SJSA1 (cell line): ENCODE results near the gene MGAT5. TPM values are rescaled to one million over a fixed set of nuclear protein-coding genes. Genes with fewer than 3 reads are reported as not detected.
"Not testable (repeated sequence)": the region's sequence is repeated elsewhere in the genome, so short reads cannot be mapped to it uniquely, and the experiment has no call there.

ENCODE experiments used
- DNase-seq, 2 experiments: peaks; one replicate each; pipeline ENCODE4 v3.0.0-alpha.2; 2015 to 2020; ENCODE audit warnings: low spot score in 2 of 2, low read depth in 1 of 2
- H3K27ac ChIP-seq: fragments of 250-450 bp; sonication (Bioruptor Pico); 2 replicates; pipeline ENCODE4 v1.5.1; 2020; ENCODE audit warnings: mild to moderate bottlenecking, moderate library complexity
- H3K27me3 ChIP-seq: fragments of 250-450 bp; sonication (Bioruptor Pico); replicated peaks from 2 replicates; pipeline ENCODE4 v1.5.1; 2020; ENCODE audit warnings: mild to moderate bottlenecking, moderate library complexity
- H3K36me3 ChIP-seq: fragments of 250-450 bp; sonication (Bioruptor Pico); 2 replicates; pipeline ENCODE4 v1.5.1; 2020; ENCODE audit warnings: mild to moderate bottlenecking
- H3K4me1 ChIP-seq: fragments of 250-450 bp; sonication (Bioruptor Pico); replicated peaks from 2 replicates; pipeline ENCODE4 v1.6.1; 2021; ENCODE audit warnings: mild to moderate bottlenecking
- H3K4me3 ChIP-seq: fragments of 250-450 bp; sonication (Bioruptor Pico); 2 replicates; pipeline ENCODE4 v1.5.1; 2020; ENCODE audit warnings: mild to moderate bottlenecking
- H3K9me3 ChIP-seq: fragments of 250-450 bp; sonication (Bioruptor Pico); replicated peaks from 2 replicates; pipeline ENCODE4 v1.5.1; 2020; ENCODE audit warnings: mild to moderate bottlenecking
- total RNA-seq: library from RNA; depleted of rRNA; stranded (reverse); fragments of >200 nt; shearing (Covaris generic); gene quantifications from 2 replicates; pipeline ENCODE4 v1.2.3, GENCODE V29; 2014

MGAT5 gene
- total RNA-seq, 1 experiment from 2014 or later, result 30.4 TPM

GRCh38 chr2:134459706-134460406, 206.0 kb downstream of the MGAT5 start:
- Histone ChIP-seq H3K27ac (no peak overlapping the region), H3K4me1 (no peaks in the 10 kb centered on the region), H3K4me3 (no peak overlapping the region), H3K36me3 (no peaks in the 10 kb centered on the region), H3K9me3 (no peaks in the 10 kb centered on the region), H3K27me3 (no peaks in the 10 kb centered on the region)
- no peak for DNase-seq

GRCh38 chr2:134460583-134460998, 206.7 kb downstream of the MGAT5 start:
- Histone ChIP-seq H3K9me3 (no peaks in the 10 kb centered on the region), H3K27ac (no peak overlapping the region), H3K27me3 (no peaks in the 10 kb centered on the region), H3K36me3 (no peaks in the 10 kb centered on the region), H3K4me3 (no peak overlapping the region), H3K4me1 (no peaks in the 10 kb centered on the region)
- DNase-seq, result no peak

- Histone ChIP-seq H3K4me3 (no peak overlapping the region), H3K36me3 (no peaks in the 10 kb centered on the region), H3K4me1 (no peaks in the 10 kb centered on the region), H3K27me3 (no peaks in the 10 kb centered on the region), H3K9me3 (no peaks in the 10 kb centered on the region), H3K27ac (no peak overlapping the region)
- peak in 1 of 2 experiments; percentile 4 for DNase-seq
Observed at GRCh38 chr2:134461511-134461910, 207.6 kb downstream of the MGAT5 start.

- Histone ChIP-seq H3K27me3 (no peaks in the 10 kb centered on the region), H3K36me3 (no peaks in the 10 kb centered on the region), H3K27ac (no peak overlapping the region), H3K4me1 (no peaks in the 10 kb centered on the region), H3K9me3 (no peaks in the 10 kb centered on the region), H3K4me3 (no peak overlapping the region)
- peak in 1 of 2 experiments; percentile 31 for DNase-seq
Observed at GRCh38 chr2:134462275-134462674, 208.4 kb downstream of the MGAT5 start.

GRCh38 chr2:134462791-134463698, 209.2 kb downstream of the MGAT5 start:
- no peaks in the 10 kb centered on the region for H3K9me3 ChIP-seq
- H3K4me3 ChIP-seq, result no peak overlapping the region
- DNase-seq, result peak in 1 of 2 experiments; percentile 30
- no peaks in the 10 kb centered on the region for H3K27me3 ChIP-seq
- no peaks in the 10 kb centered on the region for H3K36me3 ChIP-seq
- no peaks in the 10 kb centered on the region for H3K4me1 ChIP-seq
- no peak overlapping the region for H3K27ac ChIP-seq

- no peak overlapping the region for H3K4me3 ChIP-seq
- H3K27me3 ChIP-seq, result no peaks in the 10 kb centered on the region
- peak in 1 of 2 experiments; percentile 16 for DNase-seq
- no peaks in the 10 kb centered on the region for H3K36me3 ChIP-seq
- no peaks in the 10 kb centered on the region for H3K4me1 ChIP-seq
- no peak overlapping the region for H3K27ac ChIP-seq
- no peaks in the 10 kb centered on the region for H3K9me3 ChIP-seq
Observed at GRCh38 chr2:134463699-134464022, 209.8 kb downstream of the MGAT5 start.

- no peaks in the 10 kb centered on the region for H3K4me1 ChIP-seq
- H3K36me3 ChIP-seq, result no peaks in the 10 kb centered on the region
- H3K9me3 ChIP-seq, result no peaks in the 10 kb centered on the region
- no peak overlapping the region for H3K27ac ChIP-seq
- peak in 1 of 2 experiments; percentile 6 for DNase-seq
- no peaks in the 10 kb centered on the region for H3K27me3 ChIP-seq
- H3K4me3 ChIP-seq, result no peak overlapping the region
Observed at GRCh38 chr2:134465228-134466105, 211.6 kb downstream of the MGAT5 start.

- H3K27me3 ChIP-seq, result no peaks in the 10 kb centered on the region
- H3K4me3 ChIP-seq, result no peak overlapping the region
- no peaks in the 10 kb centered on the region for H3K4me1 ChIP-seq
- no peak overlapping the region for H3K27ac ChIP-seq
- no peaks in the 10 kb centered on the region for H3K9me3 ChIP-seq
- DNase-seq, result peak in 1 of 2 experiments; percentile 5
- H3K36me3 ChIP-seq, result no peaks in the 10 kb centered on the region
Observed at GRCh38 chr2:134466141-134466540, 212.3 kb downstream of the MGAT5 start.

- Histone ChIP-seq H3K36me3 (no peaks in the 10 kb centered on the region), H3K9me3 (no peaks in the 10 kb centered on the region), H3K4me3 (no peak overlapping the region), H3K4me1 (no peaks in the 10 kb centered on the region), H3K27ac (no peak overlapping the region), H3K27me3 (no peaks in the 10 kb centered on the region)
- peak in 1 of 2 experiments; percentile 18 for DNase-seq
Observed at GRCh38 chr2:134468164-134468563, 214.3 kb downstream of the MGAT5 start.

GRCh38 chr2:134468776-134469175, 214.9 kb downstream of the MGAT5 start:
- H3K27me3 ChIP-seq, result no peaks in the 10 kb centered on the region
- H3K27ac ChIP-seq, result no peak overlapping the region
- peak in 1 of 2 experiments; percentile 16 for DNase-seq
- no peak overlapping the region for H3K4me3 ChIP-seq
- no peaks in the 10 kb centered on the region for H3K36me3 ChIP-seq
- no peaks in the 10 kb centered on the region for H3K9me3 ChIP-seq
- no peaks in the 10 kb centered on the region for H3K4me1 ChIP-seq

- peak in 1 of 2 experiments; percentile 40 for DNase-seq
- no peaks in the 10 kb centered on the region for H3K27me3 ChIP-seq
Observed at GRCh38 chr2:134469516-134470115, 215.7 kb downstream of the MGAT5 start.

GRCh38 chr2:134470561-134471168, 216.8 kb downstream of the MGAT5 start:
- H3K36me3 ChIP-seq, result no peaks in the 10 kb centered on the region
- no peak overlapping the region for H3K4me3 ChIP-seq
- H3K27me3 ChIP-seq, result no peaks in the 10 kb centered on the region; the same call in 1 of the 2 replicates
- H3K27ac ChIP-seq, result no peak overlapping the region
- H3K4me1 ChIP-seq, result no peaks in the 10 kb centered on the region
- peak in 1 of 2 experiments; percentile 14 for DNase-seq
- H3K9me3 ChIP-seq, result no peaks in the 10 kb centered on the region

More at GRCh38 chr2:134469516-134470115, 215.7 kb downstream of the MGAT5 start:
- Histone ChIP-seq H3K4me1 (no peaks in the 10 kb centered on the region), H3K36me3 (no peaks in the 10 kb centered on the region), H3K27ac (no peak overlapping the region), H3K9me3 (no peaks in the 10 kb centered on the region), H3K4me3 (no peak overlapping the region)

- not testable (repeated sequence) for H3K27ac ChIP-seq, H3K36me3 ChIP-seq
- peak in 1 of 2 experiments; percentile 15 for DNase-seq
Observed at GRCh38 chr2:134476982-134477381, 223.1 kb downstream of the MGAT5 start.

More at GRCh38 chr2:134476982-134477381, 223.1 kb downstream of the MGAT5 start:
- not testable (repeated sequence) for H3K9me3 ChIP-seq, H3K4me3 ChIP-seq, H3K27me3 ChIP-seq, H3K4me1 ChIP-seq
